Measurements from ENCODE around the gene RXRA.

DNA sequence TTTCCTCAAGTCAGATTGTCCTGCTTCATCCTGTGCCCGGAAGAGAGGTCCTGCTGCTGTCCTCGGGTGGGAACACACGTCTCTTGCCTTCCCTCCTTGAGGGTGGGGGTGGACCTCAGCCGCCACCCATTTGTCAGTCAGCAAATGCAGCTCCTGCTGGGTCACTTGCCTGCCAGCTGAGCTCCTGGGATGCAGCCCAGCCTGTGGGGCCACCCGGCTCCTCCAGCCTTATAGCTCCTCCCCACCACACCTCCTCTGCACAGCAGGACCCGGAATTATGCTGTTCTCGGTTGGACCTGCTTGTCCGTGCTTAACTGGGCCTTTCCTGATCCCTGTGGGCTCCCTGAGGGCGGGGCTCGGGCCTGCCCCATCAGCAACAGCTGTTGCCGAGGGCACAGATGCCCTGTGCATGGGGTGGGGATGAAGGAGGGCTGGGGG lies 52.7 kb downstream of the RXRA start:
- TF ChIP-seq, protein P1, sequence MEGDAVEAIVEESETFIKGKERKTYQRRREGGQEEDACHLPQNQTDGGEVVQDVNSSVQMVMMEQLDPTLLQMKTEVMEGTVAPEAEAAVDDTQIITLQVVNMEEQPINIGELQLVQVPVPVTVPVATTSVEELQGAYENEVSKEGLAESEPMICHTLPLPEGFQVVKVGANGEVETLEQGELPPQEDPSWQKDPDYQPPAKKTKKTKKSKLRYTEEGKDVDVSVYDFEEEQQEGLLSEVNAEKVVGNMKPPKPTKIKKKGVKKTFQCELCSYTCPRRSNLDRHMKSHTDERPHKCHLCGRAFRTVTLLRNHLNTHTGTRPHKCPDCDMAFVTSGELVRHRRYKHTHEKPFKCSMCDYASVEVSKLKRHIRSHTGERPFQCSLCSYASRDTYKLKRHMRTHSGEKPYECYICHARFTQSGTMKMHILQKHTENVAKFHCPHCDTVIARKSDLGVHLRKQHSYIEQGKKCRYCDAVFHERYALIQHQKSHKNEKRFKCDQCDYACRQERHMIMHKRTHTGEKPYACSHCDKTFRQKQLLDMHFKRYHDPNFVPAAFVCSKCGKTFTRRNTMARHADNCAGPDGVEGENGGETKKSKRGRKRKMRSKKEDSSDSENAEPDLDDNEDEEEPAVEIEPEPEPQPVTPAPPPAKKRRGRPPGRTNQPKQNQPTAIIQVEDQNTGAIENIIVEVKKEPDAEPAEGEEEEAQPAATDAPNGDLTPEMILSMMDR (IDR thresholded peaks at IDR 0.05; ENCODE audit: insufficient read depth, low read length) = no peak
- TF ChIP-seq GABPA (IDR thresholded peaks at IDR 0.05; ENCODE audit: low read depth) = no peak
- TF ChIP-seq, protein P2, sequence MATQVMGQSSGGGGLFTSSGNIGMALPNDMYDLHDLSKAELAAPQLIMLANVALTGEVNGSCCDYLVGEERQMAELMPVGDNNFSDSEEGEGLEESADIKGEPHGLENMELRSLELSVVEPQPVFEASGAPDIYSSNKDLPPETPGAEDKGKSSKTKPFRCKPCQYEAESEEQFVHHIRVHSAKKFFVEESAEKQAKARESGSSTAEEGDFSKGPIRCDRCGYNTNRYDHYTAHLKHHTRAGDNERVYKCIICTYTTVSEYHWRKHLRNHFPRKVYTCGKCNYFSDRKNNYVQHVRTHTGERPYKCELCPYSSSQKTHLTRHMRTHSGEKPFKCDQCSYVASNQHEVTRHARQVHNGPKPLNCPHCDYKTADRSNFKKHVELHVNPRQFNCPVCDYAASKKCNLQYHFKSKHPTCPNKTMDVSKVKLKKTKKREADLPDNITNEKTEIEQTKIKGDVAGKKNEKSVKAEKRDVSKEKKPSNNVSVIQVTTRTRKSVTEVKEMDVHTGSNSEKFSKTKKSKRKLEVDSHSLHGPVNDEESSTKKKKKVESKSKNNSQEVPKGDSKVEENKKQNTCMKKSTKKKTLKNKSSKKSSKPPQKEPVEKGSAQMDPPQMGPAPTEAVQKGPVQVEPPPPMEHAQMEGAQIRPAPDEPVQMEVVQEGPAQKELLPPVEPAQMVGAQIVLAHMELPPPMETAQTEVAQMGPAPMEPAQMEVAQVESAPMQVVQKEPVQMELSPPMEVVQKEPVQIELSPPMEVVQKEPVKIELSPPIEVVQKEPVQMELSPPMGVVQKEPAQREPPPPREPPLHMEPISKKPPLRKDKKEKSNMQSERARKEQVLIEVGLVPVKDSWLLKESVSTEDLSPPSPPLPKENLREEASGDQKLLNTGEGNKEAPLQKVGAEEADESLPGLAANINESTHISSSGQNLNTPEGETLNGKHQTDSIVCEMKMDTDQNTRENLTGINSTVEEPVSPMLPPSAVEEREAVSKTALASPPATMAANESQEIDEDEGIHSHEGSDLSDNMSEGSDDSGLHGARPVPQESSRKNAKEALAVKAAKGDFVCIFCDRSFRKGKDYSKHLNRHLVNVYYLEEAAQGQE (IDR thresholded peaks at IDR 0.05; ENCODE audit: insufficient replicate concordance, low read depth) = no peak
